SK-N-SH treated with all-trans-retinoic acid at 6 μM for 48 hours (cell line): ENCODE data around the gene OSM.

Experiments
- ATAC-seq: fragments of 200-7000 bp; cut with Tn5 transposase; 3 replicates; pipeline ENCODE4 v1.9.1; 2020; ENCODE audit warnings: mild to moderate bottlenecking, moderate library complexity
- ARNTL ChIP-seq: fragments of 450-650 bp; formaldehyde crosslinking; IDR thresholded peaks from 2 replicates; pipeline ENCODE4 v1.5.0; 2020; ENCODE audit warnings: low read depth, mild to moderate bottlenecking, moderate library complexity, borderline replicate concordance
- CREB5 ChIP-seq: fragments of 250-450 bp; sonication (Bioruptor Pico); IDR thresholded peaks from 2 replicates; pipeline ENCODE4 v1.5.1; 2020; ENCODE audit warnings: low read depth, mild to moderate bottlenecking, moderate library complexity
- CSDC2 ChIP-seq: fragments of 250-450 bp; sonication (Bioruptor Pico); IDR thresholded peaks from 2 replicates; pipeline ENCODE4 v1.5.0; 2020; ENCODE audit warnings: mild to moderate bottlenecking, moderate library complexity
- CSRNP3 ChIP-seq: fragments of 250-450 bp; sonication (Bioruptor Pico); IDR thresholded peaks from 2 replicates; pipeline ENCODE4 v1.5.1; 2021; ENCODE audit warnings: mild to moderate bottlenecking, moderate library complexity
- ESRRG ChIP-seq: fragments of 250-450 bp; sonication (Bioruptor Pico); IDR thresholded peaks from 2 replicates; pipeline ENCODE4 v1.6.1; 2021; ENCODE audit warnings: mild to moderate bottlenecking
- OSR1 ChIP-seq: fragments of 250-450 bp; sonication (Bioruptor Pico); IDR thresholded peaks from 2 replicates; pipeline ENCODE4 v1.8.0; 2022; ENCODE audit warnings: moderate library complexity, mild to moderate bottlenecking, inconsistent platforms
- PATZ1 ChIP-seq: fragments of 250-450 bp; sonication (Bioruptor Pico); IDR thresholded peaks from 2 replicates; pipeline ENCODE4 v1.8.0; 2020; ENCODE audit warnings: mild to moderate bottlenecking, moderate library complexity, borderline replicate concordance
- POU6F1 ChIP-seq: fragments of 250-450 bp; sonication (Bioruptor Pico); IDR thresholded peaks from 2 replicates; pipeline ENCODE4 v1.8.0; 2021; ENCODE audit warnings: low read depth, mild to moderate bottlenecking, moderate library complexity, borderline replicate concordance
- PPARA ChIP-seq: fragments of 250-450 bp; sonication (Bioruptor Pico); IDR thresholded peaks from 2 replicates; pipeline ENCODE4 v1.5.0; 2020; ENCODE audit warnings: mild to moderate bottlenecking, borderline replicate concordance
- RARB ChIP-seq: fragments of 250-450 bp; sonication (Bioruptor Pico); IDR thresholded peaks from 2 replicates; pipeline ENCODE4 v1.8.0; 2021; ENCODE audit warnings: mild to moderate bottlenecking, moderate library complexity
- SNAI2 ChIP-seq: fragments of 250-450 bp; sonication (Bioruptor Pico); IDR thresholded peaks from 2 replicates; pipeline ENCODE4 v1.5.0; 2020; ENCODE audit warnings: mild to moderate bottlenecking, moderate library complexity
- TOX ChIP-seq: fragments of 250-450 bp; sonication (Bioruptor Pico); IDR thresholded peaks from 2 replicates; pipeline ENCODE4 v1.8.0; 2021; ENCODE audit warnings: mild to moderate bottlenecking, moderate library complexity, borderline replicate concordance
- ZC3H10 ChIP-seq: fragments of 250-450 bp; sonication (Bioruptor Pico); IDR thresholded peaks from 2 replicates; pipeline ENCODE4 v1.5.1; 2021; ENCODE audit warnings: mild to moderate bottlenecking, moderate library complexity
- ZFP3 ChIP-seq: fragments of 250-450 bp; sonication (Bioruptor Pico); IDR thresholded peaks from 2 replicates; pipeline ENCODE4 v1.5.0; 2020; ENCODE audit warnings: mild to moderate bottlenecking, moderate library complexity
- ZFP30 ChIP-seq: fragments of 450-650 bp; formaldehyde crosslinking; IDR thresholded peaks from 2 replicates; pipeline ENCODE4 v1.5.0; 2022; ENCODE audit warnings: mild to moderate bottlenecking, moderate library complexity
- ZNF565 ChIP-seq: fragments of 450-650 bp; formaldehyde crosslinking; conservative IDR thresholded peaks from 2 replicates; pipeline ENCODE4 v1.5.0; 2020; ENCODE audit warnings: low read depth, mild to moderate bottlenecking, moderate library complexity
- ZNF70 ChIP-seq: fragments of 450-650 bp; formaldehyde crosslinking; IDR thresholded peaks from 2 replicates; pipeline ENCODE4 v1.5.0; 2020; ENCODE audit warnings: mild to moderate bottlenecking, moderate library complexity
- ZNF8 ChIP-seq: fragments of 450-650 bp; formaldehyde crosslinking; IDR thresholded peaks from 2 replicates; pipeline ENCODE4 v1.5.0; 2020; ENCODE audit warnings: mild to moderate bottlenecking, moderate library complexity
- TF ChIP-seq, protein P1 (sequence below): fragments of 250-450 bp; sonication (Bioruptor Pico); IDR thresholded peaks from 2 replicates; pipeline ENCODE4 v1.5.0; 2020; ENCODE audit warnings: mild to moderate bottlenecking, moderate library complexity

The OSM gene

DNA sequence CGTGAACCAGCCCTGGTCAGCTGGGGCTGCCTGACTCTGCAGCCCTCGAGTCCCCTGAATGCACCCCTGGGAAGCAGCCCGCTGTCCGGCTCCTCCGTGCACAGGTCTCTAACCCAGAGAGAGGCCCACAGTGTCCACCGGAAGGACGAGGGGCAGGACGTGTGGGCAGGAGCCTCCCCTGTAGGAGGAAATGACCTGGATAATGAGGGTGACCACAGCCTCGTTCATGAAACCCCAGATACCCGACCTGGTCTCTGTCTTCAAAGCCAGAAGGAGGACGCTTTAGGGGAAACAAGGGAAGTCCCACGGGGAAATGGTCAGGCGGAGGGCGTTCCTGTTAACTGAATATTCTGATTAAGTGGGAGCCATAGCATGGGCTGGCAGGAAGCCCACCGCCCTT is 43.3 kb downstream of the OSM start:
- TF ChIP-seq ESRRG (no peak), ZNF70 (CRISPR knock-in tag) (no peak), RARB (CRISPR knock-in tag) (no peak), TOX (CRISPR knock-in tag) (no peak), ZNF8 (CRISPR knock-in tag) (no peak), ZFP3 (no peak), CSDC2 (no peak), ZFP30 (CRISPR knock-in tag) (no peak), POU6F1 (CRISPR knock-in tag) (no peak), CREB5 (CRISPR knock-in tag) (no peak), ZC3H10 (CRISPR knock-in tag) (no peak), SNAI2 (CRISPR knock-in tag) (no peak), ARNTL (no peak)
- no peak for ATAC-seq

DNA sequence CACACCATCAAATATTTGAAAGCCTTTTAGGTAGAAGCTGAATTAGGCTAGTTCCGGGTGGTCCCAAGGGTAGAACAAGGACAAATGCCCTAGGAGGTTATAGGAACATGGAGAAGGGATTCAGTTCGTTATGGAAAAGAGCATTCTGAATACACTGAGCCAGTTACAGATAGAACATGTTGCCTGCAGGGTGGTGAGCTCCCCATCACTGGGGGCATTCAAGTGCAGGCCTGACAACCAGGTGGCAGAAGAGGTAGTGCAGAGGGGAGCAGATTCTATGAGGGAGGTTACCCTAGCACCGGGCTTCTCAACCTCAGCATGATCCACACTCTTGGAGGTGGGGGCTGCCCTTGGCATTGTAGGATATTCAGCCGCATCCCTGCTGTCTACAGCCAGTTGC is 44.3 kb downstream of the OSM start:
- ATAC-seq = no peak
- TF ChIP-seq ZC3H10 (CRISPR knock-in tag) (no peak), OSR1 (CRISPR knock-in tag) (no peak), CREB5 (CRISPR knock-in tag) (no peak)
- TF ChIP-seq, protein P1, sequence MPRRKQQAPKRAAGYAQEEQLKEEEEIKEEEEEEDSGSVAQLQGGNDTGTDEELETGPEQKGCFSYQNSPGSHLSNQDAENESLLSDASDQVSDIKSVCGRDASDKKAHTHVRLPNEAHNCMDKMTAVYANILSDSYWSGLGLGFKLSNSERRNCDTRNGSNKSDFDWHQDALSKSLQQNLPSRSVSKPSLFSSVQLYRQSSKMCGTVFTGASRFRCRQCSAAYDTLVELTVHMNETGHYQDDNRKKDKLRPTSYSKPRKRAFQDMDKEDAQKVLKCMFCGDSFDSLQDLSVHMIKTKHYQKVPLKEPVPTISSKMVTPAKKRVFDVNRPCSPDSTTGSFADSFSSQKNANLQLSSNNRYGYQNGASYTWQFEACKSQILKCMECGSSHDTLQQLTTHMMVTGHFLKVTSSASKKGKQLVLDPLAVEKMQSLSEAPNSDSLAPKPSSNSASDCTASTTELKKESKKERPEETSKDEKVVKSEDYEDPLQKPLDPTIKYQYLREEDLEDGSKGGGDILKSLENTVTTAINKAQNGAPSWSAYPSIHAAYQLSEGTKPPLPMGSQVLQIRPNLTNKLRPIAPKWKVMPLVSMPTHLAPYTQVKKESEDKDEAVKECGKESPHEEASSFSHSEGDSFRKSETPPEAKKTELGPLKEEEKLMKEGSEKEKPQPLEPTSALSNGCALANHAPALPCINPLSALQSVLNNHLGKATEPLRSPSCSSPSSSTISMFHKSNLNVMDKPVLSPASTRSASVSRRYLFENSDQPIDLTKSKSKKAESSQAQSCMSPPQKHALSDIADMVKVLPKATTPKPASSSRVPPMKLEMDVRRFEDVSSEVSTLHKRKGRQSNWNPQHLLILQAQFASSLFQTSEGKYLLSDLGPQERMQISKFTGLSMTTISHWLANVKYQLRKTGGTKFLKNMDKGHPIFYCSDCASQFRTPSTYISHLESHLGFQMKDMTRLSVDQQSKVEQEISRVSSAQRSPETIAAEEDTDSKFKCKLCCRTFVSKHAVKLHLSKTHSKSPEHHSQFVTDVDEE (CRISPR knock-in tag) = no peak
- TF ChIP-seq, all 23 proteins: peak for 0

GRCh38 chr22:30221121-30221992 is 45.3 kb downstream of the OSM start:
- TF ChIP-seq, protein P1 (CRISPR knock-in tag) = no peak
- TF ChIP-seq CSRNP3 (CRISPR knock-in tag) = no peak
- no peak for TF ChIP-seq ZC3H10 (CRISPR knock-in tag)
- no peak for TF ChIP-seq ZNF565 (CRISPR knock-in tag)
- TF ChIP-seq ZNF8 (CRISPR knock-in tag) = no peak
- TF ChIP-seq PATZ1 = no peak
- no peak for TF ChIP-seq PPARA (CRISPR knock-in tag)
- TF ChIP-seq ZFP3 = no peak
- no peak for TF ChIP-seq RARB (CRISPR knock-in tag)
- TF ChIP-seq ARNTL = no peak
- no peak for TF ChIP-seq OSR1 (CRISPR knock-in tag)
- TF ChIP-seq ZNF70 (CRISPR knock-in tag) = no peak
- ATAC-seq = no peak
